Measurements from ENCODE around the gene TRIM52. TPM values are rescaled to one million over a fixed set of nuclear protein-coding genes. Genes with fewer than 3 reads are reported as not detected.
A peak's percentile ranks its signal among the peaks of the same experiment; 100 is the strongest.
"Not testable (repeated sequence)": the region's sequence is repeated elsewhere in the genome, so short reads cannot be mapped to it uniquely, and the experiment has no call there.

TRIM52 gene
- total RNA-seq, 4 donors from 2014 or later = 14.7 to 24.3 (median 20.4) TPM

- Histone ChIP-seq H3K27ac (no peak overlapping the region), H3K27me3 (no peaks in the 10 kb centered on the region), H3K4me3 (no peak overlapping the region), H3K4me1 (no peaks in the 10 kb centered on the region), H3K36me3 (no peaks in the 10 kb centered on the region), H3K9me3 (no peaks in the 10 kb centered on the region)
- TF ChIP-seq, protein P1, sequence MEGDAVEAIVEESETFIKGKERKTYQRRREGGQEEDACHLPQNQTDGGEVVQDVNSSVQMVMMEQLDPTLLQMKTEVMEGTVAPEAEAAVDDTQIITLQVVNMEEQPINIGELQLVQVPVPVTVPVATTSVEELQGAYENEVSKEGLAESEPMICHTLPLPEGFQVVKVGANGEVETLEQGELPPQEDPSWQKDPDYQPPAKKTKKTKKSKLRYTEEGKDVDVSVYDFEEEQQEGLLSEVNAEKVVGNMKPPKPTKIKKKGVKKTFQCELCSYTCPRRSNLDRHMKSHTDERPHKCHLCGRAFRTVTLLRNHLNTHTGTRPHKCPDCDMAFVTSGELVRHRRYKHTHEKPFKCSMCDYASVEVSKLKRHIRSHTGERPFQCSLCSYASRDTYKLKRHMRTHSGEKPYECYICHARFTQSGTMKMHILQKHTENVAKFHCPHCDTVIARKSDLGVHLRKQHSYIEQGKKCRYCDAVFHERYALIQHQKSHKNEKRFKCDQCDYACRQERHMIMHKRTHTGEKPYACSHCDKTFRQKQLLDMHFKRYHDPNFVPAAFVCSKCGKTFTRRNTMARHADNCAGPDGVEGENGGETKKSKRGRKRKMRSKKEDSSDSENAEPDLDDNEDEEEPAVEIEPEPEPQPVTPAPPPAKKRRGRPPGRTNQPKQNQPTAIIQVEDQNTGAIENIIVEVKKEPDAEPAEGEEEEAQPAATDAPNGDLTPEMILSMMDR (IDR thresholded peaks at IDR 0.05) = no peak
- no peak for TF ChIP-seq POLR2AphosphoS5 (IDR thresholded peaks at IDR 0.05)
- TF ChIP-seq EP300 (IDR thresholded peaks at IDR 0.05; ENCODE audit: low read depth) = no peak
- no peak for TF ChIP-seq POLR2A (IDR thresholded peaks at IDR 0.05)
- intact Hi-C loops (cut with DNase I; ENCODE audit: low total_unique reads) (no loop called here), in situ Hi-C loops (cut with MboI; ENCODE audit: low pct_ligation_motif_present in 1 of 4, low pct_unique_long_range_greater_than_20kb in 1 of 4, low sequenced_read_pairs in 3 of 4) (no loop called here)
- no peak for DNase-seq
- WGBS, 2 donors (ENCODE audit: low coverage in 1 of 2) = 90 to 91% methylated on average over 27 to 40 of the region's 40 CpGs
Observed at GRCh38 chr5:181281077-181281983, 20.4 kb upstream of the TRIM52 start.

- no peak for DNase-seq
- in situ Hi-C loops (cut with MboI; ENCODE audit: low pct_ligation_motif_present in 1 of 4, low pct_unique_long_range_greater_than_20kb in 1 of 4, low sequenced_read_pairs in 3 of 4) = no loop called here
- TF ChIP-seq EP300 (IDR thresholded peaks at IDR 0.05; ENCODE audit: low read depth) (no peak), POLR2A (IDR thresholded peaks at IDR 0.05) (no peak)
- intact Hi-C loops (cut with DNase I; ENCODE audit: low total_unique reads) = no loop called here
- Histone ChIP-seq H3K27ac (no peak overlapping the region), H3K9me3 (no peaks in the 10 kb centered on the region), H3K27me3 (no peaks in the 10 kb centered on the region), H3K4me1 (no peaks in the 10 kb centered on the region), H3K4me3 (no peak overlapping the region), H3K36me3 (no peaks in the 10 kb centered on the region)
- 85% methylated on average over 6 to 7 of the region's 7 CpGs for WGBS, 2 donors (ENCODE audit: low coverage in 1 of 2)
Observed at GRCh38 chr5:181280251-181280762, 19.4 kb upstream of the TRIM52 start.

- intact Hi-C loops (cut with DNase I; ENCODE audit: low total_unique reads); in situ Hi-C loops (cut with MboI; ENCODE audit: low pct_ligation_motif_present in 1 of 4, low pct_unique_long_range_greater_than_20kb in 1 of 4, low sequenced_read_pairs in 3 of 4): not testable (repeated sequence)
Observed at GRCh38 chr5:181273433-181273744, 12.4 kb upstream of the TRIM52 start.

GRCh38 chr5:181271081-181271480 lies 10.1 kb upstream of the TRIM52 start:
- Histone ChIP-seq H3K27ac (no peak overlapping the region), H3K27me3 (no peaks in the 10 kb centered on the region), H3K9me3 (no peaks in the 10 kb centered on the region), H3K36me3 (no peaks in the 10 kb centered on the region), H3K4me3 (no peak overlapping the region), H3K4me1 (no peaks in the 10 kb centered on the region)
- no peak for DNase-seq
- TF ChIP-seq POLR2AphosphoS5 (IDR thresholded peaks at IDR 0.05) (no peak), EP300 (IDR thresholded peaks at IDR 0.05; ENCODE audit: low read depth) (no peak), POLR2A (IDR thresholded peaks at IDR 0.05) (no peak)
- TF ChIP-seq, protein P1 (IDR thresholded peaks at IDR 0.05) = no peak
- WGBS, 2 donors (ENCODE audit: low coverage in 1 of 2) = 90 to 93% methylated on average over 2 to 3 of the region's 3 CpGs
- in situ Hi-C loops (cut with MboI; ENCODE audit: low pct_ligation_motif_present in 1 of 4, low pct_unique_long_range_greater_than_20kb in 1 of 4, low sequenced_read_pairs in 3 of 4) = no loop called here
- intact Hi-C loops (cut with DNase I; ENCODE audit: low total_unique reads) = no loop called here

More at GRCh38 chr5:181273433-181273744, 12.4 kb upstream of the TRIM52 start:
- not testable (repeated sequence) for DNase-seq, H3K9me3 ChIP-seq, H3K27me3 ChIP-seq, H3K27ac ChIP-seq, H3K4me3 ChIP-seq, H3K36me3 ChIP-seq, H3K4me1 ChIP-seq
- 50 to 57% methylated on average over 1 to 28 of the region's 28 CpGs for whole genome bisulfite sequencing, 2 donors (ENCODE audit: low coverage in 1 of 2)
- TF ChIP-seq, protein P1 (IDR thresholded peaks at IDR 0.05) = peak in 2 of 5 experiments; percentile 16

GRCh38 chr5:181267907-181268306 lies 7.0 kb upstream of the TRIM52 start:
- H3K27me3 ChIP-seq; in situ Hi-C loops (cut with MboI; ENCODE audit: low pct_ligation_motif_present in 1 of 4, low pct_unique_long_range_greater_than_20kb in 1 of 4, low sequenced_read_pairs in 3 of 4); H3K27ac ChIP-seq; H3K4me3 ChIP-seq; H3K9me3 ChIP-seq; H3K36me3 ChIP-seq; DNase-seq; intact Hi-C loops (cut with DNase I; ENCODE audit: low total_unique reads); H3K4me1 ChIP-seq: not testable (repeated sequence)
- 42 to 85% methylated on average over 2 to 12 of the region's 12 CpGs for whole genome bisulfite sequencing, 2 donors (ENCODE audit: low coverage in 1 of 2)

DNA sequence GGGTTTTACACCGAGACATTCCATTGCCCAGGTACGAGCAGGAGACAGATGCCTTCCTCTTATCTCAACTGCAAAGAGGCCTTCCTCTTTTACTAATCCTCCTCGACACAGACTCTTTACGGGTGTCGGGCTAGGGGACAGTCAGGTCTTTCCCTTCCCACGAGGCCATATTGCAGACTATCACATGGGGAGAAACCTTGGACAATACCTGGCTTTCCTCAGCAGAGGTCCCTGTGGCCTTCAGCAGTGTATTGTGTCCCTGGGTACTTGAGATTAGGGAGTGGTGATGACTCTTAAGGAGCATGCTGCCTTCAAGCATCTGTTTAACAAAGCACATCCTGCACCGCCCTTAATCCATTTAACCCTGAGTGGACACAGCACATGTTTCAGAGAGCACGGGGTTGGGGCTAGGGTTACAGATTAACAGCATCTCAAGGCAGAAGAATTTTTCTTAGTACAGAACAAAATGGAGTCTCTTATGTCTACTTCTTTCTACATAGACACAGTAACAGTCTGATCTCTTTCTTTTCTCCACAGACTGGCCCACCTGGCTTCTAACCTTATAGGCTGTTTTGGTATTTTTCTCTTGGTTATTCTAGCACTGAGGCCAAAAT lies 6.5 kb upstream of the TRIM52 start:
- H3K36me3 ChIP-seq; H3K4me1 ChIP-seq; intact Hi-C loops (cut with DNase I; ENCODE audit: low total_unique reads); H3K4me3 ChIP-seq; H3K27ac ChIP-seq; DNase-seq; in situ Hi-C loops (cut with MboI; ENCODE audit: low pct_ligation_motif_present in 1 of 4, low pct_unique_long_range_greater_than_20kb in 1 of 4, low sequenced_read_pairs in 3 of 4); H3K9me3 ChIP-seq; H3K27me3 ChIP-seq: not testable (repeated sequence)
- 65 to 90% methylated on average over 2 to 8 of the region's 8 CpGs for WGBS, 2 donors (ENCODE audit: low coverage in 1 of 2)
